HG03575 (cell line): ENCODE results near the gene SPRR4.

Experiments used
- ATAC-seq: cut with Tn5 transposase; IDR thresholded peaks from one replicate; pipeline ENCODE4 v1.9.1; 2021; ENCODE audit not compliant: unreplicated experiment, insufficient number of reproducible peaks, low FRiP score; ENCODE audit errors: extremely low read depth

Gene SPRR4

GRCh38 chr1:152962876-152963415 is 7.5 kb upstream of the SPRR4 start:
- no peak for ATAC-seq

- ATAC-seq = no peak
Measured at GRCh38 chr1:152964536-152964935, 5.9 kb upstream of the SPRR4 start.

- ATAC-seq = no peak
Measured at GRCh38 chr1:152965853-152966252, 4.6 kb upstream of the SPRR4 start.

GRCh38 chr1:152967201-152967600 is 3.2 kb upstream of the SPRR4 start:
- ATAC-seq = no peak

- ATAC-seq = peak; percentile 69
Measured at GRCh38 chr1:152968248-152968647, 2.2 kb upstream of the SPRR4 start.

GRCh38 chr1:152969036-152969435 is 1.4 kb upstream of the SPRR4 start:
- ATAC-seq = no peak

GRCh38 chr1:152972196-152972886 is 1.9 kb downstream of the SPRR4 start:
- ATAC-seq = no peak

GRCh38 chr1:152976688-152977087 is 6.2 kb downstream of the SPRR4 start:
- no peak for ATAC-seq

- ATAC-seq = no peak
Measured at GRCh38 chr1:152977614-152978013, 7.2 kb downstream of the SPRR4 start.

- no peak for ATAC-seq
Measured at GRCh38 chr1:152980676-152981075, 10.2 kb downstream of the SPRR4 start.

- no peak for ATAC-seq
Measured at GRCh38 chr1:152981146-152981871, 10.9 kb downstream of the SPRR4 start.

GRCh38 chr1:152982076-152982475 is 11.6 kb downstream of the SPRR4 start:
- ATAC-seq = no peak

GRCh38 chr1:152983234-152983633 is 12.8 kb downstream of the SPRR4 start:
- ATAC-seq = no peak

- ATAC-seq = no peak
Measured at GRCh38 chr1:152983743-152984142, 13.3 kb downstream of the SPRR4 start, which contains the start of gene SPRR1A. Gene SPRR1A (plus strand): TSS chr1:152984081. CDS start chr1:152985231, 1,150 bp downstream.

- ATAC-seq = no peak
Measured at GRCh38 chr1:152986578-152986977, 16.1 kb downstream of the SPRR4 start.

- ATAC-seq = no peak
Measured at GRCh38 chr1:152993186-152993585, 22.7 kb downstream of the SPRR4 start.

- no peak for ATAC-seq
Measured at GRCh38 chr1:152995842-152996241, 25.4 kb downstream of the SPRR4 start.

- ATAC-seq = no peak
Measured at GRCh38 chr1:152996633-152997400, 26.4 kb downstream of the SPRR4 start.

- ATAC-seq = no peak
Measured at GRCh38 chr1:152997901-152998300, 27.5 kb downstream of the SPRR4 start.
